Astrocyte of the hippocampus (primary cell): ENCODE results near the gene DPM2.
A peak's percentile ranks its signal among the peaks of the same experiment; 100 is the strongest.

Experiments
- DNase-seq: peaks from one replicate; pipeline ENCODE4 v3.0.0; 2011; ENCODE audit warnings: low read depth, low spot score

Gene DPM2

DNA sequence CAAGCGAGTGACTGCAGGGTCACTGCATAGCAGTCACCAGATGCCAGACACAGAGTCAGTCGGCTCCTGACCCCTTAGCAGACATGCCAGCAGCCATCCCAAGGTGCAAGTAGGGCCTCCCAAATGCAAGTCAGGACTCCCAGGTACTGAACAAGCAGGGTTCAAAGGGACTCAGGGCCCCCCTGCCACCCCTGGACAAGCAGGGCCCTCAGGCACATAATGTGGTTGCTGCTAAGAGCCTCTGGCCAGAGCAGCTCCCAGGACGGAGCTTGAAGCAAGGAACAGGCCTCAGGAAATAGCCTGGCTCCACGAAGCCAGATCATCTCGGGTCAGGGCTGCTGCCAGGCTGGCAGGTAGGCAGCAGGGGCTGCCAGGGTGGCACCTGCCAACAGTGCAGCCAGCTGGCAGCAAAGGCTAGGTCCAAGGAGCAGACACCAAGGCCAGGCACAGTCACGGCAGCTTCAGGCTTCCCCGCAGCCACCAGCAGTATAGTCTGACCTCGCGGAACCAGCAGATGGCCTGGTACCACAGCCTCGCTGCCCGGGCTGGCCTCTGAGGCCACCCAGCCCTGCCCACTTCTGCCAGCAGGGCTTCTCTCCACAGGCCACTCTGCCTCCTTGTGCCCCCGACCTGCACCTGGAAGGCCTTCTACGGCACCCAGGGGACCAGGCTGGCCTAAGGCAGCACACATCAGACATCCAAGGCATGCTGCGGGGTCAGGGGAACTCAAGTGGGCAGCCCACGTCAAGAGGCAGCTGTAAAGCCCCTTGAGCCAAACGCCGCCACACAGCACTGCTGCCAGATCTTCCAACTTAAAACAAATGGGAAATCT, 35.7 kb upstream of the DPM2 start:
- no peak for DNase-seq

DNA sequence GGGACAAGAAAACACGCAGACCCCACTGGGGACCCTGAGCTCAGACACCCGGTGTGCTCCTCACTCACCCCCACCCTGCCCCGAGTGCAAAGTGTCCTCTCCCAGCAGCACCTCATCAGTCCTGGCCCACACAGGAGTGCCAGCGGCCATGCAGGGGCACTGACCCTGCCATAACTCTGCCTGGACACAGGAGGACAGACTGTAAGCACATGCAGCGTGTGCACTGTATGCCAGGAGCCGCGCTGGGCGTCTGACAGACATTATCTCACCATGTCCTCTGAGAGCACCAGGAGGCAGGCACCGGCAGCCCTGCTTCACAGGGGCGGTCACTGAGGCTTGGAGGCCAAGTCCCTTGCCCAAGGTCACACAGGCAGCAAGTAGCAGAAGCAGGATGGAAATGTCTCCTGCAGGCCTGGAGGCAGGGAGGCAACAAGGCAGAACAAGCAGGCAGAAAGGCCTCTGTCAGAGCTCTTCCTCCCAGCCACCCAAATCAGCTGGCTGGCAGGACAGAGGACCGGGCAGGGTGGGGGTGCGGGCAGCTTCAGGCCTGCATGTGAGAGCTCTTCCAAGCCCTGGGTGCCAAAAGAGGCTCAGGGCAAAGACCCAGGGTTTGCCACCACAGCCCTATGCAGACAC, 34.7 kb upstream of the DPM2 start:
- no peak for DNase-seq

DNA sequence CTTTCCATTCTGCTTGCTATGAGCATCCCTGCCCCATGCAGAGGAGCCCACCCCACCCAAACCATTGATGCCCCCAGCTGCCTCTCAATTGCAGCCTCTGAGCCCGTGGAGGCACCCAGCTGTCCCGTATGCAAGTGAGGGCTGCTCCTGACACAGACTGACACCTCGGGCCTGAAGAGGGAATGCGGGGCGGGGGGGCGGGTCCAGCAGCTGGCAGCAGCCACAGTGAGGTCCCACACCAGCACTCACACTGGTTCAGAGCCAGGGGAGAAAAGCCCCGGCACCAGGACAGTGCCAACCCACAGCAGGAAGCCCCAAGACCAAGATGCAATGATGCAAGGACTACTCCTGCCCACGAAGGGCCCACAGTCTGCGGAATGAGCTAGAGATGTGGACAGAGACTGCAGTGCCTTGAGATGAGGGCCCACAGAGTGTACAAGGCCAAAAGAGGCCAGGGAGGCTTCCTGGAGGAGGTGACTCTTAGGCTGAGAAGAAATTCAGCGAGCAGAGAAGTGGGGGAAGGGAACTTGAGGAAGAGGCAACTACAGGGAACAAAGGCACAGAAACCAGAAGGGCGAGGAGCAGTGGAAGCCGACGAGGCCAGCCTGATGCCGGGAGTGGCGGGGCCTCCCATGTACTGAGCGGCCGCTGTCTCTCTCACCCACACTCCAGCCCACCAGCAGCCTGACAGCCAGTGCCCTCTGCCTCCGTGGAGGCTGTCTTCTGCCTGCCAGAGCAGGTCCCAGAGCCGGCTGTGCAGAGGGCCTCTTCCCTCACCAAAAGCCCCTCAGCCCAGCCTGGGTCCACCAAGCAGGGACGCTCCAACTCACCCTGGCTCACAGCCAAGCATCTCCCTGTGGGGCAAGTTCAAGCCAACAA, 33.9 kb upstream of the DPM2 start:
- no peak for DNase-seq

DNA sequence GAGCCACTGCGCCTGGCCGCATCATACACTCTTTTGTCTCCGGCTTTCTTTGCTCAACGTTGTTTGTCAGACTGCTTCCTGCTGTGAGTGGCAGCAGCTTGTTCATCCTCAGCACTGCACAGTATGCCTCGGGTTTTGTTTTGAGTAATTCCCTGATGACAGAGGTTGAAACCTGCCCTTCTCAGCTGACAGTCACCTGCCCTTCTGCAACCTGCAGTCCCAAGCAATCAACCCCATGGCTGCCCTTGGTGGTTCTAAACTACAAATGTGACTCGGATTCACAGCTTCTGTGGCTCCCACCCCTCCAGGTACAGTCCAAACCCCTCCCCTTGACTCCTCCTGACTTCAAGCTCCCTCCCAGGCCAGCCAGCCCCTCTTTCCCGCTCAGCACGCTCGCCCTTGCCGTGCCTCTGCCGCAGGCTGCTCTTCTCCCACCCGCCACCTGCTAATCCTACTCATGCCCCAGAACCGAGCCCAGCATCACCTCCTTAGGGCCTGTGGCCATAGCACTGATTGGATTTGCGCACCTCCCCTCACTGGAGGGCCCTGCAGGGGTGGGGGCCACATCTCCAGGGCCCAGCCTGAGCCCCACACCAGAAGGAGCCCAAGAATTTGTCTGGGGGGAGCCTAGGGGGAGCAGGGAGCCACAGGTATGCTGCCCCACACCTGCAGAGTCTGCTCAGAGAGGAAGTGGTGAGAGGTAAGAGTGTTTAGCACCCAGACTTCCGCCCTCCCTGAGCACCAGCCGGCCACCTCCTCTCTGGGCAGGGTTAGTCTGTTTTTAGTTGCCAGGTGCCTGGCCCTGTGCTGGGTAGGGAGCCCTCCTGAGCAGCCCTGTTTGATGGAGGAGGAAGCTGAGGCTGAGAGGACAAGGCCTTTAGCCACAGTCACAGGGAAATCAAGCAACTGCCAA, 33.0 kb upstream of the DPM2 start:
- DNase-seq: no peak

DNA sequence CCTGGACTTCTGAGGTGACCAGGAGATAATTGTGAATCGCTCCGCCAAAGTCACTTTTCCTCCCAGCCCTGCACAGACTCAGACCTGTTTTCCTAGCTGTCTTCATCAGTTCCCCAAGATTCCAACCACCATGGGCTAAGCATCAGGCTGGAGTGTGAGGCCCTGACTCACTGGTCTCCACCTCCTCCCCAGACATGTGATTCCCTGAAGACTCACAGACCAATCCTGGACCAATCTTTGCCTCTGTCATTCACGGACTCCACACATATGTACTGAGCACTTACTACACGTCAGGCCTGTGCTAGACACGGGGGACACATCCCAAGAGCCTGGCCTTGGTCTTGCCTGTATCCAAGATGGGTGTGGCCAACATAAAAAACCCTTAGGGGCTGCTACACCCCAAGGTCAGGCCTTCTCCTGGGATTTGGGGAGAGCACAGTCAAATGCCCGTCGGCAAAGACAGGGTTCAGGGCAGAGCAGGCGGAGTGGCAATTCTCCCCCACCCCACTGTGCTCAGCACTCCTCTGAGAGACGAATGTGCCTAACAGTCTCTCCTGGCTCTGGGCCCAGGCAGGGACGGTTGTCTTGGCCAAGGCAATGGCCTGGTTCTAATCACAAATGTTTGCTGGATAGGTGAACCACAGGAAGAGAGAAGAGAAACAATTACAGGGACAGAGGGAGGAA, 31.2 kb upstream of the DPM2 start:
- DNase-seq: peak; percentile 76

- DNase-seq: peak; percentile 57
Measured at GRCh38 chr9:127968042-127968441, 30.4 kb upstream of the DPM2 start.

GRCh38 chr9:127967151-127967809, 29.6 kb upstream of the DPM2 start:
- DNase-seq: no peak

DNA sequence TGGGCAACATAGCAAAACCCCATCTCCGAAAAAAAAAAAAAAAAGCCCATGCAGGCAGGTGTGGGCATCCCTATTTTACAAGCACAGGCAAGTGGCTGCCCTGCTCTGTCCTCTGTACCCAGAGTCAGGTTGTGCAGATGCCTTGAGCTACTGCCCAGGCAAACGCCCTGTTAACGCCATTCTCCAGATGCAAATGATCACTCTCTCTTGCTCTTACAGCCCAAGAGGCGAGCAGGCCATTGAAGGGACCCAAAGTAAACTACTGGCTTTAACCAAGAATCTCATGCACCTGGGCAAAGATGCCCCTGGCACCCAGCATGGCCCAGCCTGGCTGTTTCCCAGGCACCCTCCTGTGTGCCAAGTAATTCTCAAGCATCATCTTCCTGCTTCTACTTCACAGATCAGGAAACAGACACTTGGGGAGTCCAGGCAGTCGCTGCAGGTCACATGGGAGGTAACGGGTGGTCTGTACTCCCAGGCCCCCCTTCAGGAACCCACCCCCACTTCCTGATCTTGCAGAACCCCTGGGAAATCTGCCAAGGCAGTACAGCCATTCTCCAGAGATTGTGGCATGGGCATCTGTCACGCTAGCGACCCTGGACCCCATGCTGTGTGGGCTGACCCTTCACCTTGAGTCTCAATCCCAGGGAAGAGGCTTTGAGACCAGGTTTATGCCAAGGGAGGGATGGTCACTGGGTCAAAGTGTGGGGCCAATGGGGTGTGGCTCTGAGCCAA, 28.9 kb upstream of the DPM2 start:
- no peak for DNase-seq

- no peak for DNase-seq
Measured at GRCh38 chr9:127965953-127966352, 28.3 kb upstream of the DPM2 start.

DNA sequence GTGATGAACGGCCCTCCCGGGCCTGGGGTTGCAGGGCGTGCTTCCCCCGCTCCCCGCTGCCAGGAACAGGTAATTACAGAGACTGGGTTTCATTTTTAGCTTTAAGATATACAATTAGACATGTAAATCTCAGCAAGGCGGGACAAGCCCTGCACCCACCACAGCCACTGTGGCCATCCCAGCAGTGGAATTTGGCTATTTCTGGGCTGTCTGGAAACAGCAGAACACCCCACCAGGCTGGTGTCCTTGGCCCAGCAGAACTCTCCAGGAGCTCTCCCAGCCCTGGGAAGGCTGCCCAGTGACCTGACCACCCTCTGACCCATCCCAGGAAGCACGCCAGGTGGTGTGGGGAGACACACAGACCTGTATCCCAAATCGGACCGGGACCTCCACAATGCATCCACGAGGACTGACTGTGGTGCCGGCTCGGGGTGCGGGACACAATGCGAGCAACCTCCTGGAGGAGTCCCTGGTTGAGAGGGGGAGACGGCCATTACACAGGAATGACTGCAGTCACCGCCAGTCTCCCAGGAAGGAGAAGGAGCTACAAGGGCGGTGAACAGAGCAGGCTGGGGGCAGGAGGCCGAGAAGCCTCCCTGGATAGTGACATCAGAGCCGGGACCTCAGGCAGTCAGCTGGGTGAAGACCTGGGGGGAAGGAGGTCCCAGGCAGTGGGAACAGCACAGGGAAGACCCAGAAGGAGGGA, 25.9 kb upstream of the DPM2 start:
- no peak for DNase-seq

- no peak for DNase-seq
Measured at GRCh38 chr9:127963041-127963358, 25.3 kb upstream of the DPM2 start.

GRCh38 chr9:127962278-127962677, 24.6 kb upstream of the DPM2 start:
- no peak for DNase-seq

GRCh38 chr9:127961613-127962155, 24.0 kb upstream of the DPM2 start:
- DNase-seq: no peak

DNA sequence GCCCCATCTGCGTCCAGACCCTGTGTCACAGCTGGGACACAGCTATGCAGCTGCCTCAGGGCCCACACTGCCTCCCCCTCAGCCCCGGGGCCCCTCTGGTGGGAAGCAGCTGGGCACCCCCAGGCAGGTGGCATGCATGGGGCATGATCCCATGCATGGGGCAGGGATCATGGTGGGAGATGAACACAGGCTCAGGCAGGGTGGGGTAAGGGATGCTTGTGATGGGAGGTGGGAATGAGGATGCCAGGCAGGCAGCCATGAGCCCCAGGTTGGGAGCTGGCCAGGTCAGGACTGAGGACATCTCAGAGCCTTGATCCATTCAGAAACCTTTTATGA, 23.5 kb upstream of the DPM2 start:
- DNase-seq: no peak

- no peak for DNase-seq
Measured at GRCh38 chr9:127960410-127961154, 22.9 kb upstream of the DPM2 start.

GRCh38 chr9:127959841-127960409, 22.3 kb upstream of the DPM2 start:
- DNase-seq: no peak

GRCh38 chr9:127959398-127959797, 21.7 kb upstream of the DPM2 start:
- DNase-seq: no peak

- no peak for DNase-seq
Measured at GRCh38 chr9:127958728-127959127, 21.1 kb upstream of the DPM2 start.
